Measurements from ENCODE around the gene CDH1. TPM values are rescaled to one million over a fixed set of nuclear protein-coding genes. Genes with fewer than 3 reads are reported as not detected.

The CDH1 gene
- polyA plus RNA-seq, 1 of the 3 experiments (the other 2 are of a cell fraction) = not detected

DNA sequence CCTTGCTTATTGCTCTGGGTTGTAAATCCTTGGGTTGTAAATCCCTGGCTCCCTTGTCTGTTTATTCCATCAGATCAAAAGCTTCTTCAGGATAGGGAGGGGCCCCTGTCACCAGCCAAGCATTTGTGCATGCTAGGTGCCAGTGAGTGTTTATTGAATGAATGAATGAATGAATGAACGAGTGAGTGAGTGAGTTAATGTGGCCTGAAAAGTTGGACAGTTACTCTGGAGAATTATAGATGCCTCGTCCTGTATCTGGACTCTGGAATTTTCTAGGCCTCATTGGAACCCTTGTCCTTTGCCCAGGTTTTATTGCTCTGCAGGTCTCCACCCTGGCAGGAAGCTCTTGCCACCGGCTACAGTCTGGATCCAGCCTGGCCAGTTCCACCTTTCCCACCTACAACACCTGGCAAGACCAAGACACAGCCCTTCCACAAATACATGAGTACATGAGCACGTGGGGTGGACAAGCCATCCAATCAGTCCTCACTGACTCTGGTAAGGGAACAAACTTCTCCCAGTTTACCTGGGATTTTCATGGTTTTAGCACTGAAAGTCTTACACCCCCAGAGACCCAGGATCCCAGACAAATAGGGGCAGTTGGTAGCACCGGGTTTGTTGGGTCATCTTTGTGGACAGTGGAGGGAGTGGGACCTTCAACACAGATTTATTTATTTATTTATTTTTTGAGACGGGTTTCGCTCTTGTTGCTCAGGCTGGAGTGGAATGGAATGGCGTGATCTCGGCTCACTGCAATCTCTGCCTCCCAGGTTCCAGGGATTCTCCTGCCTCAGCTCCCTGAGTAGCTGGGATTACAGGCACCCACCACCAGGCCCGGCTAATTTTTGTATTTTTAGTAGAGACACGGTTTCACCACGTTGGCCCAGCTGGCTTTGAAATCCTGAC is 14.7 kb upstream of the CDH1 start:
- H3K9me3 ChIP-seq = no peaks in the 10 kb centered on the region
- no peaks in the 10 kb centered on the region for H4K20me1 ChIP-seq (ENCODE audit: insufficient read depth)
- ChIA-PET CTCF (interaction anchor here (1.2 kb wide), 1 partner anchor 132 kb away, joined by 5 read pairs; no protein-coding TSS in a partner anchor), POLR2A (no interaction called here)
- H3F3A ChIP-seq (replicated peaks; ENCODE audit: insufficient read depth) = no peaks in the 10 kb centered on the region
- no peak overlapping the region for H3K9ac ChIP-seq
- no peak overlapping the region for H3K27ac ChIP-seq (ENCODE audit: low read depth in 2 of 2, low read length in 1 of 2)
- no peak overlapping the region for H3K4me2 ChIP-seq
- no peaks in the 10 kb centered on the region for H3K4me1 ChIP-seq (ENCODE audit: control insufficient read depth in 1 of 2, insufficient read depth in 2 of 2, low read depth in 1 of 2, low read length in 1 of 2)
- H3K27me3 ChIP-seq (ENCODE audit: insufficient read depth) = no peaks in the 10 kb centered on the region
- no peak overlapping the region for H2AFZ ChIP-seq (ENCODE audit: low read depth)
- H3K9me2 ChIP-seq = no peaks in the 10 kb centered on the region
- TF ChIP-seq RCOR1 (IDR thresholded peaks at IDR 0.05; ENCODE audit: low read length) = no peak
- no peak for TF ChIP-seq NRF1 (IDR thresholded peaks at IDR 0.05; ENCODE audit: low read depth, low read length)
- WGBS (ENCODE audit: low lambda C conversion rate) = 50% methylated on average over 12 of the region's 12 CpGs
- H3K4me3 ChIP-seq (ENCODE audit: low read depth in 2 of 2, low read length in 1 of 2) = no peak overlapping the region
- H3K36me3 ChIP-seq (replicated peaks in 1 of 2; ENCODE audit: control insufficient read depth in 1 of 2, insufficient read depth in 2 of 2, low read length in 1 of 2) = no peaks in the 10 kb centered on the region
- no peaks in the 10 kb centered on the region for H3K79me2 ChIP-seq (ENCODE audit: insufficient read depth)
- DNase-seq = no peak

DNA sequence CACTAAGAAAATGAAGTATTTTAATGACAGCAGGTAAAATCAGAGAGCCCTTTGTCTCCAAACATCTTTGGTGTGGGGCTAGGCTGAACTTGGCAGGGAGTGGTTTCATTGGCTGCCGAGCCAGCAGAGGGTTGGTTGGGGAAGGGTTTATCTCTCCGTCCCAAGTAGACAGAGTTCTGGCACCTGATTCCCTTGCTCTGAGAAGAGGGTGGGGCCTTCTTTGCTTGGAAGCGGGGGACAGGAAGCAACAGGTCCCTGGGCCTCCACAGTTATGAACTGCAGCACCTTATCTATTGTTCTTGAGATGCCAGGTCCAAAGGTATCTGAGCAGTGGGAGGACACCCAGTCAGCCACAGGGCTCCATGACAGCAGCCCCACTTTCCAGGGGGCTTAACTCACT is 12.3 kb upstream of the CDH1 start:
- Histone ChIP-seq H3K4me2 (no peak overlapping the region), H3K36me3 (replicated peaks in 1 of 2; ENCODE audit: control insufficient read depth in 1 of 2, insufficient read depth in 2 of 2, low read length in 1 of 2) (no peaks in the 10 kb centered on the region), H3K79me2 (ENCODE audit: insufficient read depth) (no peaks in the 10 kb centered on the region), H4K20me1 (ENCODE audit: insufficient read depth) (no peaks in the 10 kb centered on the region), H3K9me2 (no peaks in the 10 kb centered on the region), H3K4me3 (ENCODE audit: low read depth in 2 of 2, low read length in 1 of 2) (no peak overlapping the region), H3K9me3 (no peaks in the 10 kb centered on the region), H3K27me3 (ENCODE audit: insufficient read depth) (no peaks in the 10 kb centered on the region), H3K4me1 (ENCODE audit: control insufficient read depth in 1 of 2, insufficient read depth in 2 of 2, low read depth in 1 of 2, low read length in 1 of 2) (no peaks in the 10 kb centered on the region), H3K9ac (no peak overlapping the region), H2AFZ (ENCODE audit: low read depth) (no peak overlapping the region), H3F3A (replicated peaks; ENCODE audit: insufficient read depth) (no peaks in the 10 kb centered on the region), H3K27ac (ENCODE audit: low read depth in 2 of 2, low read length in 1 of 2) (no peak overlapping the region)
- ChIA-PET CTCF (no interaction called here), POLR2A (no interaction called here)
- 50% methylated on average over 3 of the region's 3 CpGs for WGBS (ENCODE audit: low lambda C conversion rate)
- no peak for DNase-seq
- TF ChIP-seq, protein P1, sequence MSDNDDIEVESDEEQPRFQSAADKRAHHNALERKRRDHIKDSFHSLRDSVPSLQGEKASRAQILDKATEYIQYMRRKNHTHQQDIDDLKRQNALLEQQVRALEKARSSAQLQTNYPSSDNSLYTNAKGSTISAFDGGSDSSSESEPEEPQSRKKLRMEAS (IDR thresholded peaks at IDR 0.05; ENCODE audit: low read depth) = no peak
- TF ChIP-seq EP300 (IDR thresholded peaks at IDR 0.05; ENCODE audit: borderline replicate concordance in 1 of 2, low read depth in 1 of 2, low read length in 1 of 2) (no peak), REST (IDR thresholded peaks at IDR 0.05; ENCODE audit: low read depth, low read length) (no peak), MEF2A (IDR thresholded peaks at IDR 0.05; ENCODE audit: borderline replicate concordance, low read depth) (no peak), TEAD4 (IDR thresholded peaks at IDR 0.05; ENCODE audit: borderline replicate concordance, insufficient read depth) (no peak), EZH2phosphoT487 (IDR thresholded peaks at IDR 0.05; ENCODE audit: borderline replicate concordance, low read depth) (no peak), CTCF (IDR thresholded peaks at IDR 0.05) (no peak), ELF1 (IDR thresholded peaks at IDR 0.05) (no peak), NRF1 (IDR thresholded peaks at IDR 0.05; ENCODE audit: low read depth, low read length) (no peak), RFX5 (IDR thresholded peaks at IDR 0.05; ENCODE audit: low read length) (no peak), TAF1 (IDR thresholded peaks at IDR 0.05; ENCODE audit: borderline replicate concordance, low read depth, low read length) (no peak), POLR2AphosphoS5 (IDR thresholded peaks at IDR 0.05; ENCODE audit: low read depth, low read length) (no peak), IRF3 (IDR thresholded peaks at IDR 0.05; ENCODE audit: low read depth, low read length) (no peak), GATA2 (CRISPR knock-in tag; IDR thresholded peaks at IDR 0.05) (no peak), RXRA (IDR thresholded peaks at IDR 0.05; ENCODE audit: borderline replicate concordance, low read depth) (no peak), SMC3 (IDR thresholded peaks at IDR 0.05; ENCODE audit: low read depth, low read length) (no peak), RCOR1 (IDR thresholded peaks at IDR 0.05; ENCODE audit: low read length) (no peak)
- TF ChIP-seq, protein P2, sequence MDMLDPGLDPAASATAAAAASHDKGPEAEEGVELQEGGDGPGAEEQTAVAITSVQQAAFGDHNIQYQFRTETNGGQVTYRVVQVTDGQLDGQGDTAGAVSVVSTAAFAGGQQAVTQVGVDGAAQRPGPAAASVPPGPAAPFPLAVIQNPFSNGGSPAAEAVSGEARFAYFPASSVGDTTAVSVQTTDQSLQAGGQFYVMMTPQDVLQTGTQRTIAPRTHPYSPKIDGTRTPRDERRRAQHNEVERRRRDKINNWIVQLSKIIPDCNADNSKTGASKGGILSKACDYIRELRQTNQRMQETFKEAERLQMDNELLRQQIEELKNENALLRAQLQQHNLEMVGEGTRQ (IDR thresholded peaks at IDR 0.05; ENCODE audit: borderline replicate concordance, low read depth, low read length) = no peak

Data from SK-N-SH (cell line).